Left renal cortex interstitium (tissue), 4 donors: ENCODE measurements around the gene MISP3. TPM values are rescaled to one million over a fixed set of nuclear protein-coding genes. Genes with fewer than 3 reads are reported as not detected.
A peak's percentile ranks its signal among the peaks of the same experiment; 100 is the strongest.
"Not testable (repeated sequence)": the region's sequence is repeated elsewhere in the genome, so short reads cannot be mapped to it uniquely, and the experiment has no call there.

Experiments
- DNase-seq, 4 donors: peaks; one replicate each; pipeline ENCODE4 v3.0.0-alpha.2; 2013; ENCODE audit warnings: low read depth in 4 of 4, low spot score in 2 of 4, missing footprints in 1 of 4
- polyA plus RNA-seq, 4 donors: library from polyadenylated mRNA; unstranded; fragments of 120-200 nt; gene quantifications; one replicate each; pipeline ENCODE4 v1.2.1, GENCODE V29; 2013; ENCODE audit not compliant: insufficient read length in 4 of 4

Gene MISP3
- 10 to 100 TPM in 1 of 4 donors, 1 to 10 TPM in 3; 6.2 to 10.1 (median 8.0) TPM for polyA plus RNA-seq

GRCh38 chr19:14072535-14073260 is at the start of gene MISP3:
TSS of gene MISP3 (plus strand) at chr19:14072786. CDS start at chr19:14073310, 524 bp downstream.
- DNase-seq, result no peak

- no peak for DNase-seq
These were observed 49.0 kb upstream of the MISP3 start for GRCh38 chr19:14023404-14024235.

- DNase-seq, result not testable (repeated sequence)
These were observed 45.9 kb upstream of the MISP3 start for GRCh38 chr19:14026652-14027192.

GRCh38 chr19:14027856-14028450 is 44.6 kb upstream of the MISP3 start, which contains the start of gene RLN3:
TSS of gene RLN3 (plus strand) at chr19:14028148. CDS start at chr19:14028205, 57 bp downstream.
- DNase-seq, result no peak

GRCh38 chr19:14028901-14029300 is 43.7 kb upstream of the MISP3 start:
- DNase-seq, result no peak

GRCh38 chr19:14030997-14031718 is 41.4 kb upstream of the MISP3 start:
- DNase-seq, result no peak

- DNase-seq, result peak in 2 of 4 donors; percentile 41 to 56
These were observed 40.7 kb upstream of the MISP3 start, which contains the start of gene IL27RA for GRCh38 chr19:14031719-14032480. TSS of gene IL27RA (plus strand) at chr19:14031762. CDS start at chr19:14031873, 111 bp downstream.

- DNase-seq, result no peak
These were observed 38.6 kb upstream of the MISP3 start for GRCh38 chr19:14033946-14034345.

- not testable (repeated sequence) for DNase-seq
These were observed 37.4 kb upstream of the MISP3 start for GRCh38 chr19:14035159-14035558.

- DNase-seq, result no peak
These were observed 36.9 kb upstream of the MISP3 start for GRCh38 chr19:14035706-14036105.

- DNase-seq, result no peak
These were observed 33.4 kb upstream of the MISP3 start for GRCh38 chr19:14039181-14039580.

GRCh38 chr19:14042659-14043608 is 29.7 kb upstream of the MISP3 start:
- peak in 1 of 4 donors; percentile 71 for DNase-seq

- not testable (repeated sequence) for DNase-seq
These were observed 24.7 kb upstream of the MISP3 start for GRCh38 chr19:14047866-14048265.

GRCh38 chr19:14048443-14049153 is 24.0 kb upstream of the MISP3 start:
- DNase-seq, result no peak

- DNase-seq, result no peak
These were observed 22.1 kb upstream of the MISP3 start for GRCh38 chr19:14050512-14050911.

GRCh38 chr19:14050961-14051360 is 21.6 kb upstream of the MISP3 start:
- DNase-seq, result not testable (repeated sequence)

- no peak for DNase-seq
These were observed 20.6 kb upstream of the MISP3 start for GRCh38 chr19:14051980-14052379.

GRCh38 chr19:14052470-14052869 is 20.1 kb upstream of the MISP3 start:
- no peak for DNase-seq
